ENCODE measurements around the gene PRELP.

The PRELP gene

DNA sequence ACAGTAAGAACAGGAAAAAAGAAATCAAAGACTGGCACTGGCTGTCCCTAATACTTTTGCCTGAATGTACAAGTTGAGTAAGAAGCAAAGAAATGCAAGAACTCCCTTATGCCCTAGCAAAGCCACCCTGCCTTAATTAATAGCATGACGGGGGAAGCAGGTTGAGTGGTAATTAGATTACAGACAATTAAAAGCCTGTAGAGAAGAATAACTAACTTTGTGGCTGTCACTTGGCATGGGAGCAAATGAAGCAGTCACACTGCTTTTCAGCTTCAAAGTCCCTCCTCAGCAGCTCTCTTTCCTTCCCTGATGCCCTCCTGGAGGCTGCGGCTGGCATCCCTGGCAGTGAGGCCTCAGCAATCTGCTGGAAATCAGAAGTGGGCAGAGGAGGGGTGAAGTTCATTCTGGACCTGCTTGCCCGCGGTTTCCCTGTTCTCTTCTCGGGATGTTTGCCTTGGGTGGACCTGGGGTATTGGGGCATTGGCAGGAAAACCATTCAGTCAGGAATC, 21.7 kb downstream of the PRELP start:
- Histone ChIP-seq H3K4me3 (ENCODE audit: low read length) (no peak overlapping the region), H3K4me1 (ENCODE audit: control insufficient read depth, insufficient read depth, low read length) (no peaks in the 10 kb centered on the region), H3K36me3 (ENCODE audit: insufficient read depth, low read length) (no peaks in the 10 kb centered on the region), H3K9me3 (replicated peaks; ENCODE audit: low read length) (no peaks in the 10 kb centered on the region), H3K9ac (ENCODE audit: low read depth, low read length) (no peak overlapping the region), H3K4me2 (ENCODE audit: low read length) (no peak overlapping the region), H3K27me3 (ENCODE audit: control insufficient read depth, insufficient read depth, low read length) (peaks cover 11% of the 10 kb centered on the region)

DNA sequence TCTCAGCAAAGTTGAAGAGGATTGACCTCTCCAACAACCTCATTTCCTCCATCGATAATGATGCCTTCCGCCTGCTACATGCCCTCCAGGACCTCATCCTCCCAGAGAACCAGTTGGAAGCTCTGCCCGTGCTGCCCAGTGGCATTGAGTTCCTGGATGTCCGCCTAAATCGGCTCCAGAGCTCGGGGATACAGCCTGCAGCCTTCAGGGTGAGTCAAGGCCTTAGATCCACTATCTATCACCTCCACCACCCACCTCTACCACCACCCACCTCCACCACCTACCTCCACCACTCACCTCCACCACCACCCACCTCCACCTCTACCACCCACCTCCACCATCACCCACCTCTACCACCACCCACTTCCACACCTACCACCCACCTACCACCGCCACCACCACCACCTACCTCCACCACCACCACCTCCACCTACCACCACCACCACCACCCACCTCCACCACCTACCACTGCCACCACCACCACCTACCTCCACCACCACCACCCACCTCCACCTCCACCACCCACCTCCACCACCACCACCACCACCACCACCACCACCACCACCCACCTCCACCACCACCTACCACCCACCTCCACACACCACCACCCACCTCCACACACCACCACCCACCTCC, 24.2 kb downstream of the PRELP start:
- Histone ChIP-seq H3K4me1 (ENCODE audit: control insufficient read depth, insufficient read depth, low read length) (peaks cover under 1% of the 10 kb centered on the region), H3K4me3 (ENCODE audit: low read length) (no peak overlapping the region), H3K9me3 (replicated peaks; ENCODE audit: low read length) (no peaks in the 10 kb centered on the region), H3K27me3 (ENCODE audit: control insufficient read depth, insufficient read depth, low read length) (peaks cover 20% of the 10 kb centered on the region), H3K36me3 (ENCODE audit: insufficient read depth, low read length) (no peaks in the 10 kb centered on the region), H3K9ac (ENCODE audit: low read depth, low read length) (no peak overlapping the region), H3K4me2 (ENCODE audit: low read length) (no peak overlapping the region)

DNA sequence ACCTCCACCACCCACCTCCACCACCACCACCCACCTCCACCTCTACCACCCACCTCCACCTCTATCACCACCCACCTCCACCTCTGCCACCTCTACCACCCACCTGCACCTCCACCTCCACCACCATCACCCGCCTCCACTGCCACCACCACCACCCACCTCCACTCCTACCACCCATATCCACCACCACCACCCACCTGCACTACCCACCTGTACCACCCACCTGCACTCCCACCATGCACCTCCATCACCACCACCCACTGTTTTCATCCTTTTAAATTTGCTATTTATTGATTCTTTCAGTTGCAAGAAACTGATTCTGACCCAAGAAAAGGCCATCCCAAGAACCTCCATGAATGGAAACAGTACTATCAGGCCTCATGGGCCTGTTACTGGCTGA, 24.7 kb downstream of the PRELP start:
- peaks cover 20% of the 10 kb centered on the region for H3K27me3 ChIP-seq (ENCODE audit: control insufficient read depth, insufficient read depth, low read length)
- no peak overlapping the region for H3K4me3 ChIP-seq (ENCODE audit: low read length)
- H3K9ac ChIP-seq (ENCODE audit: low read depth, low read length) = no peak overlapping the region
- H3K9me3 ChIP-seq (replicated peaks; ENCODE audit: low read length) = no peaks in the 10 kb centered on the region
- no peak overlapping the region for H3K4me2 ChIP-seq (ENCODE audit: low read length)
- H3K4me1 ChIP-seq (ENCODE audit: control insufficient read depth, insufficient read depth, low read length) = peaks cover 5% of the 10 kb centered on the region
- no peaks in the 10 kb centered on the region for H3K36me3 ChIP-seq (ENCODE audit: insufficient read depth, low read length)

DNA sequence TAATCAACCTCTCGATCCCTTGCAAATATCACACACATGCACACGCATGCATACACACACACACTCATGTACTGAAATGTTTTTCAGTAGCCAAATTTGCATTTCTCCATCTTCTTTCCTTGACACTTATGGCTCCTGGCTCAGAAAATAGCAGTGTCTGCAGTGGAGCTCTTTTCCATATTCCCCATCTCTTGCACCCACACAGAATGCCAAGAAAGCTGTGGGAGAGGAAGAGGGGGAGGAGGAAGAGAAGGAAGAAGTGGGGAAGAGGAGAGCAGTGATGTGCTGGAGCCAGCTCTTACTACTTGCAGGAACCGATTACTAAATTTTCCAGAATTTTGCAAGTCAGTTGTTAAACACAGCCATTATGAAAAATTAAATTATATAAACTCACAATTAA, 28.2 kb downstream of the PRELP start:
- H3K27me3 ChIP-seq (ENCODE audit: control insufficient read depth, insufficient read depth, low read length) = peaks cover 13% of the 10 kb centered on the region
- no peak overlapping the region for H3K4me2 ChIP-seq (ENCODE audit: low read length)
- no peaks in the 10 kb centered on the region for H3K9me3 ChIP-seq (replicated peaks; ENCODE audit: low read length)
- H3K4me3 ChIP-seq (ENCODE audit: low read length) = no peak overlapping the region
- H3K4me1 ChIP-seq (ENCODE audit: control insufficient read depth, insufficient read depth, low read length) = peaks cover 23% of the 10 kb centered on the region
- H3K36me3 ChIP-seq (ENCODE audit: insufficient read depth, low read length) = no peaks in the 10 kb centered on the region
- H3K9ac ChIP-seq (ENCODE audit: low read depth, low read length) = no peak overlapping the region

DNA sequence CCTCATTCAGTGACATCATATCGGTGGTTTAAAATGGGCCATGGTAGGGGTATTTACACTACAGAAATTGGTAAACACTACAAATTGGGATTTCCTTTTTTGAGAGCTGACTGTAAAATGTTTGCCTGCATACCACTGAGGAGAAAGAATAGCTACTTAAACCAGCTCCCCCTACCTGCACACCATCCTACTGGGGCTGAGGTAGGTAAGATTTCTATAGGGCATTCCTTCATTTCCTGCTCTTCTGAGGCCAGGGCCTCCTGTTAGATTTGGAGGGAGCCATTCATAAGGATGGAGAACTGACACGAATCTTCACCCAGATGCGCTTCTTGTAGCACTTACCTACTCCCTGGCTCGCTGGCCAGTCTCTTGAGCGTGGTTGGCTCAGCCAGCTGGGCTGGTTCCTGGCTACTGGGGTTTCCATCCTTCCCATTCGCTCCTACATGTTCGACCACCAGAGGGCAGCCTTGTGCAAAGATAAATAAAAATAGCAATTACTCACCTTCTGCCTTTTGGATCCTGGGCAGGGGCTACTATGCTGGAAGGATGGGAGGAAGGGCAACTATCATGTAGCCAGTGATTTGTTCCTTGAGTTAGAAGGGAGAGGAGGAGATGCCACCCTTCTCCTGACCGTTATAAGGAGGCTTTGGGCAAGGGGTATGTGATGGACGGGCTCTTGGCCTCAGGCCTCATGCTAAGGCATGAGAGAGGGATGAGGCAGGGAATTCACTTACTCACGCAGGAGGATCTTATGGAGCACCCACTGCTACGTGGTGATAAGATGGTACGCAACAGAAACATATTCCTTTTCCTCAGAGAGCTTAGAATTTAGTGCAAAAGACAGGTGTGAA, 29.0 kb downstream of the PRELP start:
- no peak overlapping the region for H3K4me3 ChIP-seq (ENCODE audit: low read length)
- H3K9me3 ChIP-seq (replicated peaks; ENCODE audit: low read length) = no peaks in the 10 kb centered on the region
- H3K36me3 ChIP-seq (ENCODE audit: insufficient read depth, low read length) = no peaks in the 10 kb centered on the region
- no peak overlapping the region for H3K9ac ChIP-seq (ENCODE audit: low read depth, low read length)
- no peak overlapping the region for H3K4me2 ChIP-seq (ENCODE audit: low read length)
- peaks cover 13% of the 10 kb centered on the region for H3K27me3 ChIP-seq (ENCODE audit: control insufficient read depth, insufficient read depth, low read length)
- H3K4me1 ChIP-seq (ENCODE audit: control insufficient read depth, insufficient read depth, low read length) = peaks cover 23% of the 10 kb centered on the region

DNA sequence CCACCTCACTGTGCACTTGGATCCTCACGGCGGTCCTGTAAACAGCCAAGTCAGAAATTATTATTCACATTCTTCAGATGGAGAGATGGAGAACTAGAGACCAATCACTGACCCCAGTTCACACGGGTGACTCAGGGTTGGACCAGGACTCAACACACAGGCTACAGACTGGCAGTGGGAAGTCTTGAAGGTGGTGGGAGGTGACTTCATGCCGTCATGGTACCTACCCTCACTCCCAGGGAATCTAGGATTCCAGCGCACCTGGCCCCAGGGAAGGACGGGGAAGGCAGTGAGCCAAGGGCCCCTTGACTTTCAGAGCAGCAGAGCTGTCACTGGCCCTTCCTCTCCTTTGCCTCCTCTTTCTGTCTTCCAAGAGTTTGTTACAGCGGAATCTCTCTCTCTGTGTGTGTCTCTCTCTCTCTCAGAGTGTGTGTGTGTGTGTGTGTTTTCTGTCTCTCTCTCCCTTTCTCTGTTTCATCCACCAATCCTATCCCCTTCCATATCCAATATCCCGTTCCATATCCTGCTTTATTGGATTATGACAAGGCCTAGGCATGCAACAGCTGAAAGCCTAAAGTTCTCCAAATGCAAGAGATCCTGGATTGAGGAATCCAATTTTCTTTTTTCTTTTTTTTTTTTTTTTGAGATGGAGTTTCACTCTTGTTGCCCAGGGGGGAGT, 30.1 kb downstream of the PRELP start:
- Histone ChIP-seq H3K36me3 (ENCODE audit: insufficient read depth, low read length) (no peaks in the 10 kb centered on the region), H3K4me3 (ENCODE audit: low read length) (no peak overlapping the region), H3K27me3 (ENCODE audit: control insufficient read depth, insufficient read depth, low read length) (peaks cover 13% of the 10 kb centered on the region), H3K4me2 (ENCODE audit: low read length) (no peak overlapping the region), H3K4me1 (ENCODE audit: control insufficient read depth, insufficient read depth, low read length) (peaks cover 23% of the 10 kb centered on the region), H3K9ac (ENCODE audit: low read depth, low read length) (no peak overlapping the region), H3K9me3 (replicated peaks; ENCODE audit: low read length) (no peaks in the 10 kb centered on the region)

DNA sequence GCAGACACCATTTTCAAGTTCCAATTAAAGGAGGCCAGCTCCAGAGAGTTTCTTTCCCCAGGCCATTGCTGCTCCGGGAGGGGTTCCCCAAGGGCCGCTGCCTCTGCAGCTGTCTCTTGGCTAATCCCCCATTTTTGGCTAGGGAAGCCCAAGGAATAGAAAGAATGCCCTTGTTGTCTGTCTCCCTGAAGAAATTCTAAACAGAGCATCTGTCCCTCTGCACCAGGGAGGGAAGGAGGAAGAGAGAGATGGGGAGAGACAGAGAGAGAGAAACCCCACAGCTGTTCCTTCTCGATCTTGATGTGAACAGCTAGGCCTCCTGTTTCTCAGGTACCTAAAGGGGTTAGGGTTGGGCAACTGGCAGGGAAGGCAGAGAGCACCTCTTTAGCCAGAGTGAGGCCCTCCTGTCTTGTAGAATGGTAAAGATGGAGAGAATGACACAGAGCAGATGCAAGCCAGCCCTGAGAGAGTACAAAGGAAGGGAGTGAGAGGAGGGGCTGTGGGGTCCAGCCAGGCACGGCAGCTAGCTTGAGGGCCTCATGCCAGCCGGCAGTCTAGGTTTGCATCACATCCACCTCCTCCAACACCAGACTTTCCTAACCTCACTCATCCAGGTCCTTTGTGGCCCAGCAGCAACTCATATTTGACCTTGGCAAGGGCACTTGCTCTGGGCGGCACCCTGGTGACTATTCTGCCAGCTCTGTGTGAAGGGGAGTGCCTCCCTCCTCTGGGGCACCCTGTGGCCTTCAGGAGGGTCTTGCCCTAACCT, 31.4 kb downstream of the PRELP start:
- H3K4me1 ChIP-seq (ENCODE audit: control insufficient read depth, insufficient read depth, low read length) = peaks cover 29% of the 10 kb centered on the region
- no peaks in the 10 kb centered on the region for H3K36me3 ChIP-seq (ENCODE audit: insufficient read depth, low read length)
- no peak overlapping the region for H3K9ac ChIP-seq (ENCODE audit: low read depth, low read length)
- H3K9me3 ChIP-seq (replicated peaks; ENCODE audit: low read length) = no peaks in the 10 kb centered on the region
- H3K4me3 ChIP-seq (ENCODE audit: low read length) = no peak overlapping the region
- no peak overlapping the region for H3K4me2 ChIP-seq (ENCODE audit: low read length)
- H3K27me3 ChIP-seq (ENCODE audit: control insufficient read depth, insufficient read depth, low read length) = peaks cover 12% of the 10 kb centered on the region

DNA sequence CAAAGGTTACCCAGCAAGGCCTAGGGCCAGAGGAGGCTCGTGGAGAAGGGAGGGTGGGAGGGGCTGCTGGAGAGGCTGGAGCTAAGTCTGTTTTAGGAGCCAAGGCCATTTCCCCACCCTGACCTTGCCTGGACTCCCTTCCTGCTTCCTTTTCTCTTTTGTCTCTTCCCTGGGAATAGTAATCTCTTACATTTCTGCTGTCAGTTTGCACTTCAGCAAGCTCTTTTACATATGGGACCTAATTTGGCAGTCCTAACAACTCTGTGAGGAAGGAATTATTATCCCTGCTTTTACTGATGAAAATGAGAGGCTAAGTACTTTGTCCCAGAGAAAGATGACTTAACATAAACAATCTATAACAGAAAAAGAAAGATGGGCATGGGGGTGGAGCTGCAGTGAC, 32.2 kb downstream of the PRELP start:
- H3K36me3 ChIP-seq (ENCODE audit: insufficient read depth, low read length) = no peaks in the 10 kb centered on the region
- peaks cover 36% of the 10 kb centered on the region for H3K4me1 ChIP-seq (ENCODE audit: control insufficient read depth, insufficient read depth, low read length)
- no peak overlapping the region for H3K9ac ChIP-seq (ENCODE audit: low read depth, low read length)
- peaks cover 5% of the 10 kb centered on the region for H3K27me3 ChIP-seq (ENCODE audit: control insufficient read depth, insufficient read depth, low read length)
- H3K4me2 ChIP-seq (ENCODE audit: low read length) = no peak overlapping the region
- no peak overlapping the region for H3K4me3 ChIP-seq (ENCODE audit: low read length)
- H3K9me3 ChIP-seq (replicated peaks; ENCODE audit: low read length) = no peaks in the 10 kb centered on the region

DNA sequence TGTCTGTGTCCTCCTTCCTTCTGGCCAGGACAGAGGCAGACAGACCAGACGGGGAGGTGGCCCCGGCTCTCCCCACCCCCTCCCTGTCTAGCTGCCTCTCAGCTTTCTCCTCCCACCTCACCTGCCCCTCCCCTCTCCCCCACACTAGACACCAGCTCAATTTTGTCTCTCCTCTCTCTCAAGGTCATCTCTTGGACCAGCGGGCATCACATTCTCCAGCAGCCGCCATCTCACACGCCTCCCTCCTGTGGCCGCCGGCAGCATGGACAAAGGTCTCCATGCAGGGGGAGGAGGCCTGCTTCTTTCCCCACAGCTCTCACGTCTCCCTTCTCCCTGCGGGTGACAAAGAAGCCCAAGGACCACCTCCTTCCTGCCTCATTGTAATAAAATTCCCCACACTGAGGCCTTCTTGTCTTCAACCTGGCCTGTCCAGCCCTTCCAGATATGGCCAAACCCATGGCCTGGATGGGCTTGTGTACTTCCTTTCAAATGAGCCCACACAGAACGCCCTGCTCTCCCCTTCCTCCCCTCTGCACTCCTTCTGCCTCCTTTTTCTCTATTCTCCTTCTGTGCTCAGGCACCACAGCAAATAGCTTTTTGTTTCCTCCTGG, 33.0 kb downstream of the PRELP start:
- Histone ChIP-seq H3K4me2 (ENCODE audit: low read length) (no peak overlapping the region), H3K9me3 (replicated peaks; ENCODE audit: low read length) (no peaks in the 10 kb centered on the region), H3K4me1 (ENCODE audit: control insufficient read depth, insufficient read depth, low read length) (peaks cover 44% of the 10 kb centered on the region), H3K9ac (ENCODE audit: low read depth, low read length) (no peak overlapping the region), H3K27me3 (ENCODE audit: control insufficient read depth, insufficient read depth, low read length) (no peaks in the 10 kb centered on the region), H3K4me3 (ENCODE audit: low read length) (no peak overlapping the region), H3K36me3 (ENCODE audit: insufficient read depth, low read length) (no peaks in the 10 kb centered on the region)

DNA sequence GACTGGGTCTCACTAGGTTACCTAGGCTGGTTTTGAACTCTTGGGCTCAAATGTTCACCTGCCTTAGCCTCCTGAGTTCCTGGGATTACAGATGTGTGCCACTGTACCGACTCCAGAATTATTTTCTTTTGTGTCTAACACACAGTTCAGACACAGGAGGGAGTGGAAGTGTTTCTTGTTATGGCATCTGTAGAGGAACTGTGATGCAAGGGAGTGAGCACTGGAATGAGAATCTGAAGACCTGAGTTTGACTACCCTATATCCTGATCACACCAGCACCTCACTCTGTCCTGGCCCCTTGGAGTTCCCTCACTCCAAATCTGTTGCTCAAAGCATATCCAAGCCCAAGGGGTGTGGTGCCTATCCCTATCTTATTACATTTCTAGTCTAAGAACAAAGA, 33.5 kb downstream of the PRELP start:
- H3K9me3 ChIP-seq (replicated peaks; ENCODE audit: low read length) = no peaks in the 10 kb centered on the region
- no peaks in the 10 kb centered on the region for H3K27me3 ChIP-seq (ENCODE audit: control insufficient read depth, insufficient read depth, low read length)
- no peak overlapping the region for H3K4me2 ChIP-seq (ENCODE audit: low read length)
- H3K36me3 ChIP-seq (ENCODE audit: insufficient read depth, low read length) = no peaks in the 10 kb centered on the region
- no peak overlapping the region for H3K4me3 ChIP-seq (ENCODE audit: low read length)
- H3K9ac ChIP-seq (ENCODE audit: low read depth, low read length) = no peak overlapping the region
- peaks cover 49% of the 10 kb centered on the region for H3K4me1 ChIP-seq (ENCODE audit: control insufficient read depth, insufficient read depth, low read length)

DNA sequence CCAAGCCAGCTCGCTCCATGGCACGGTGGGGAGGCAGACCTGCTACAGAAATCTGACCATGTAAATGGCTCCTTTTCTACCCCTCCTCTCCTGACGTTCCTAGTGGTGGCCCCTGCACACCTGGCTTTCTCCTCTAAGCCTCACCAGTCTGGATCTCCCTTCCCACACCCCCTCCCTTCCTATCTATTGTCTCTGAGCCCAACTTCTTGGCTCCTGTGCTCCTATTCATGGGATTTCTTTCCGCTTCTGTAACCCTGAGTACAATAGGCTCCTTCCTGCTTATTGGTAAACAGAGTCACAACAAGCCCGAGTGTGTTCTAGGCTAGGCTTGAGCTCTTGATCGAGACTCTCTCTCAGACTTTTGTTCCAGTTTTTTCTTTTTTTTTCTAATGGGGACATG, 35.9 kb downstream of the PRELP start:
- no peak overlapping the region for H3K4me2 ChIP-seq (ENCODE audit: low read length)
- no peaks in the 10 kb centered on the region for H3K9me3 ChIP-seq (replicated peaks; ENCODE audit: low read length)
- H3K27me3 ChIP-seq (ENCODE audit: control insufficient read depth, insufficient read depth, low read length) = no peaks in the 10 kb centered on the region
- H3K9ac ChIP-seq (ENCODE audit: low read depth, low read length) = no peak overlapping the region
- no peak overlapping the region for H3K4me3 ChIP-seq (ENCODE audit: low read length)
- no peaks in the 10 kb centered on the region for H3K36me3 ChIP-seq (ENCODE audit: insufficient read depth, low read length)
- peaks cover 47% of the 10 kb centered on the region for H3K4me1 ChIP-seq (ENCODE audit: control insufficient read depth, insufficient read depth, low read length)

Measured in skeletal muscle satellite cell (primary cell).